ENCODE data around the gene NKAPL.

GRCh38 chr6:28264834-28265401 is 5.8 kb downstream of the NKAPL start:
- TF ChIP-seq CTCF (IDR thresholded peaks at IDR 0.05) (no peak), POLR2A (IDR thresholded peaks at IDR 0.05) (no peak)

Measured in vagina (tissue), 2 donors.